PFSK-1 (cell line): ENCODE results near the gene XYLT1.

ENCODE experiments used
- POLR2AphosphoS5 ChIP-seq: IDR thresholded peaks from 2 replicates; pipeline ENCODE4 v1.6.1; 2012; ENCODE audit warnings: low read depth, mild to moderate bottlenecking, control low read depth, low read length, moderate library complexity
- SIN3A ChIP-seq: IDR thresholded peaks from 2 replicates; pipeline ENCODE4 v1.6.1; 2012; ENCODE audit warnings: mild to moderate bottlenecking, low read length, moderate library complexity, borderline replicate concordance; ENCODE audit not compliant: insufficient read depth
- TAF1 ChIP-seq: IDR thresholded peaks from 2 replicates; pipeline ENCODE4 v1.6.1; 2012; ENCODE audit warnings: low read length, control low read depth, borderline replicate concordance; ENCODE audit not compliant: insufficient read depth
- TF ChIP-seq, protein P1 (sequence below), 2 experiments: IDR thresholded peaks; 2 replicates each; pipeline versions ENCODE4 v1.6.1 to v1.8.0; 2011 to 2012; ENCODE audit warnings: low read depth in 2 of 2, low read length in 2 of 2, control low read depth in 1 of 2, inconsistent platforms in 1 of 2, mild to moderate bottlenecking in 1 of 2, moderate library complexity in 1 of 2; ENCODE audit not compliant: insufficient read depth in 1 of 2

DNA sequence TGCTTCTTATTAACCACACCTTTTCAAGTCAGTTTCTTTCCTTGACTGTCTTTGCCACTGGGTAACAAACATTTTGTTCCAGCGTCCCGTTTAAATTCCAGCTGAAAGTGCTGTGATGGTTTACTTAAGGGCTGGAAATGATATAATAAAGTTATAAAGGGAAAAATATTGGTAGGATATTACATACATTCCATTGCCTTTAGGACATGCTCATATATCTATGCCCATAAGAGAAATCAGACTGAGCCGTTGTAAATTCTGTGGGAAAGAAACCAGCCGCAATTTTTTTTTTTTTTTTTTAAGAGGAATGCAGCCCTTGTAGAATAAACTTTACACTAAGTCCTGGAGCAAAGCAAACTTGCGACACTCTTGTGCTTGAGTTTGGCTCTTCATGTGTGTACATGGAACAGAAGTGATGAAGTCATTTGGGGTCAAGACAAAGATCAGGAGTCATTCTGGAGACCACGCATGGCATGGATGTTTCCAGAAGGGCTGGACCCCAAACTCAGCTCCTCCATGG lies 210.9 kb downstream of the XYLT1 start:
- TF ChIP-seq, protein P1, sequence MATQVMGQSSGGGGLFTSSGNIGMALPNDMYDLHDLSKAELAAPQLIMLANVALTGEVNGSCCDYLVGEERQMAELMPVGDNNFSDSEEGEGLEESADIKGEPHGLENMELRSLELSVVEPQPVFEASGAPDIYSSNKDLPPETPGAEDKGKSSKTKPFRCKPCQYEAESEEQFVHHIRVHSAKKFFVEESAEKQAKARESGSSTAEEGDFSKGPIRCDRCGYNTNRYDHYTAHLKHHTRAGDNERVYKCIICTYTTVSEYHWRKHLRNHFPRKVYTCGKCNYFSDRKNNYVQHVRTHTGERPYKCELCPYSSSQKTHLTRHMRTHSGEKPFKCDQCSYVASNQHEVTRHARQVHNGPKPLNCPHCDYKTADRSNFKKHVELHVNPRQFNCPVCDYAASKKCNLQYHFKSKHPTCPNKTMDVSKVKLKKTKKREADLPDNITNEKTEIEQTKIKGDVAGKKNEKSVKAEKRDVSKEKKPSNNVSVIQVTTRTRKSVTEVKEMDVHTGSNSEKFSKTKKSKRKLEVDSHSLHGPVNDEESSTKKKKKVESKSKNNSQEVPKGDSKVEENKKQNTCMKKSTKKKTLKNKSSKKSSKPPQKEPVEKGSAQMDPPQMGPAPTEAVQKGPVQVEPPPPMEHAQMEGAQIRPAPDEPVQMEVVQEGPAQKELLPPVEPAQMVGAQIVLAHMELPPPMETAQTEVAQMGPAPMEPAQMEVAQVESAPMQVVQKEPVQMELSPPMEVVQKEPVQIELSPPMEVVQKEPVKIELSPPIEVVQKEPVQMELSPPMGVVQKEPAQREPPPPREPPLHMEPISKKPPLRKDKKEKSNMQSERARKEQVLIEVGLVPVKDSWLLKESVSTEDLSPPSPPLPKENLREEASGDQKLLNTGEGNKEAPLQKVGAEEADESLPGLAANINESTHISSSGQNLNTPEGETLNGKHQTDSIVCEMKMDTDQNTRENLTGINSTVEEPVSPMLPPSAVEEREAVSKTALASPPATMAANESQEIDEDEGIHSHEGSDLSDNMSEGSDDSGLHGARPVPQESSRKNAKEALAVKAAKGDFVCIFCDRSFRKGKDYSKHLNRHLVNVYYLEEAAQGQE (IDR thresholded peaks at IDR 0.05; ENCODE audit: insufficient read depth in 1 of 2, low read depth in 2 of 2, low read length in 2 of 2) = no peak
- no peak for TF ChIP-seq POLR2AphosphoS5
- no peak for TF ChIP-seq TAF1
- TF ChIP-seq SIN3A = no peak
